ENCODE data around the gene ABL2.

ABL2 gene

DNA sequence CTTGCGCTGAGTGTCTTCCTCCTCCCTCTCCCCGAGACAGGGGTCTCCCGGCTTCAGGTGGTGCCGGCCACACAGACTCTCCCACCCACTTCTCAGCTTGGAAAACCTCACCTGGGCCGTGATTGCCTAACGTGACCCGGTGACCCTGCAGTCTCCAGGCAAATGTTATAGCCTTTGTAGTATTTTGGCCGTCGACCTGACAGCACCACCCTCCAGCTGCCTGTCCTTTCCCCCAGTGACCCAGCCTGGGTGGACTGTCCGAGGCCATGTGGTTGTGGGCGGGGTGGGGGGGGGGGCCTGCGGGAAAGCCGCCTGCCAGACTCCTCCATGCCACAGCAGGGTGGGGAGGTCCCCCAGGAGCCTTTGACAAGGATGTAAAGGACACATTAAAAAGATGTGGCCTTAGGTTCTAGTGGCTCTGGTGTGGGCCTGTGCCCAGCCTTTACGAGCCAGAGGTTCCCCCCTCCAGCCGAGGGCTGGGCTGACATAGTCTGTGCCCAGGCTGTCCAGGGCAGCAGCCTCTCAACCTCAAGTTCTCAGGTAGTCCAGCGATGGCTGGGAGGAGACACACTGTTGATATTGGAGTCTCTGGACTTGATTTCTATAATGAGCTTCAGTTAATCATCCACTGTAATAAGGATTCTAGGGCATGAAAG is 139.5 kb downstream of the ABL2 start:
- DNase-seq, result no peak

GRCh38 chr1:179087665-179088064 is 141.8 kb downstream of the ABL2 start:
- no peak for DNase-seq

GRCh38 chr1:179083533-179083932 is 145.9 kb downstream of the ABL2 start:
- DNase-seq, result no peak

- DNase-seq, result no peak
Measured at GRCh38 chr1:179082999-179083335, 146.5 kb downstream of the ABL2 start.

- no peak for DNase-seq
Measured at GRCh38 chr1:179082333-179082998, 147.0 kb downstream of the ABL2 start.

- peak; percentile 9 for DNase-seq
Measured at GRCh38 chr1:179081687-179082332, 147.7 kb downstream of the ABL2 start, which contains the start of gene TOR3A. Gene TOR3A, plus strand, starts transcription at chr1:179082070. Its CDS starts 59 bp downstream, at chr1:179082129.

DNA sequence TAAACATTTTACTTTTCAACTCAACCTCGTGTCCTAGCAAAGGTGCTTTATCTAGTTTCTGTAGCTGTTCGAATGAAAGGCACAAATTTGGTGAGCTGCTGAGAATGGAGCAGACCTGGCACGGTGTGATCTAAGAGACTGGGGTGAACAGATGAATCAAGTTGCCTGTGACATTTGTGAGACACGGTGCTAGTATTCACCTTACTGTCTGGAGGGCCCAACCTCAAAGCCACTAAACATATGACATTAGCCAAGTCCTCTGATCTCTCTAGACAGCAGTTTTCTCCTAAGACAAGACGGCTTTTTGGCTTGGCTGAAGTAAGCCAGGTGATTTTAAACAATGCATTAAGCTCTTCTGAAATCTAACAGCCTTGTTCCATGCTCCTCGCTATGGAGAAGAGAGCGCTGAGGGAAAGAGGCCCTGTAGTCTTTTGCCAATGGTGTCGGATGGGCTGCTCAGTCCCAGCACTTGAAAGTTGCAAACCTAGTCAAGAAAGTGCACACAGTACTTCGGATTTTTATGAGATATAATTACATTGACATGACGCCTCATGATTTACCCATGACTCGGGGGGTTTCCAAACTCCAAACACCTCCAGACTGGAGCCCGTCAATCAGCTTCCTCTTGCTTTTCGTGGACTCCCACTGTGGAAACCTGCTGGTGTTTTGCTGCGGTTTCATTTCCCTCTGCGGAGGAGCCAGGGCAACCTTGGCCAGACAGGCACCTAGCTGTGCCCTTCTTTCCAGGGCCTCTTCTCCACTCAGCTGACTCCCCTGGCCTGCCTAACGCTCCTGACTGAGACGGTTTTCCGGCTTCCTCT is 148.4 kb downstream of the ABL2 start:
- no peak for DNase-seq

DNA sequence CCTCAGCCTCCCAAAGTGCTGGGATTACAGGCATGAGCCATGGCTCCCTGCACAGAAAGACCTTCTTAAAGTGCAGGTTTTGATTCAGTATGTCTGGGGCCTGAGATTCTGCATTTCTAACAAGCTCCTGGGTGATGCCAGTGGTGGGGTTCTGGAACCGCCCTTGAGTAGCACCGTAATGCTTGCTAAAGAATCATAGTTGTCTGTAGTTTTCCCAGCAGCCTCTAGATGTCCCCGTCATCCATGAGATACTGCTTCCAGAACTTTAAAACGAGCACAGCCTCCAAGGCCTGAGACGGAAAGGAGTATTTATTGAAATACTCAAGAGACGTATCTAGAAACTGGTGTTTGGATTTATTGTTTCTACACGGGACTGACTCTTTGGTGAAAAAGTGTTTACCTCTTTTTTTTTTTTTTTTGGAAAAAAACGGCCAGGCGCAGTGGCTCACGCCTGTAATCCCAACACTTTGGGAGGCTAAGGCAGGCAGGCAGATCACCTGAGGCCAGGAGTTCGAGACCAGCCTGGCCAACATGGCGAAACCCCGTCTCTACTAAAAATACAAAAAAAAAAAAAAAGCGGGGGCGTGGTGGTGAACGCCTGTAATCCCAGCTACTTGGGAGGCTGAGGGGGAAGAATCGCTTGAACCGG is 150.2 kb downstream of the ABL2 start:
- peak; percentile 20 for DNase-seq

DNA sequence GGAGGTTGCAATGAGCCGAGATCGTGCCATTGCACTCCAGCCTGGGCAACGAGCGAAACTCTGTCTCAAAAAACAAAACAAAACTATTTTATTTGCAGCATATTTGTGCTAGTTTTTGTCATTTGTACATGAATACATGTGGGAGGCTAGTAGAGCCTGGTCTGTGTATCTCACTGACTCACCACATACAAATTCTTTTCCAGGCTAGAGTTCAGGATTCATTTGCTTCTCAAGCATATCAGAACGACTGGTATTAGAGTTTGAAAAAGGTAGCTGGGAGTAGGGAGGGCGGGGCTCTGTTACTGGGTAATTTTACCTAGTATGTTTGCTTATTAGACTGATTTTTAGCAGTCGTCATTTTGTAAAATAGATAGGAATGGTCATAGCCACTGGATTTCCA is 152.1 kb downstream of the ABL2 start:
- no peak for DNase-seq

DNA sequence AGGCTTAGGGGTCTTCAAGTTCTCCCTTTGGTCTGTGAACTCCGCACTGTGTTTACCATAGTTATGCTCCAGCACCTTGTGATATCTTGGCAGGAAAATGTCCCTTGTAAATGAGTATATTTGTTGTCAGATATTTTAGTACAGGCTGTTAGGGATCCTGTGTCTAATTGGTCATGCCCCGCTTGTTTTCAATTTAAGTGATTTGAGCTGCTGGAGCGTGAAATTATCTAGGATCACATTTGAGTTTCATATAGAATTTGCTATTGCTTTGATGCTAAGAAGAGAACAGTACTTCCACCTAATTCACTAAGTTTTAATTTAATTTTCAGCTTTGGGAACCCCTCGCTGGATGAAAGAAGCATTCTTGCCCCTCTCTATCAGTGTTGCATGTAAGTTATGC is 163.0 kb downstream of the ABL2 start:
- no peak for DNase-seq

- no peak for DNase-seq
Measured at GRCh38 chr1:179061360-179062282, 167.9 kb downstream of the ABL2 start.

GRCh38 chr1:179058487-179059483 is 170.7 kb downstream of the ABL2 start:
- no peak for DNase-seq

DNA sequence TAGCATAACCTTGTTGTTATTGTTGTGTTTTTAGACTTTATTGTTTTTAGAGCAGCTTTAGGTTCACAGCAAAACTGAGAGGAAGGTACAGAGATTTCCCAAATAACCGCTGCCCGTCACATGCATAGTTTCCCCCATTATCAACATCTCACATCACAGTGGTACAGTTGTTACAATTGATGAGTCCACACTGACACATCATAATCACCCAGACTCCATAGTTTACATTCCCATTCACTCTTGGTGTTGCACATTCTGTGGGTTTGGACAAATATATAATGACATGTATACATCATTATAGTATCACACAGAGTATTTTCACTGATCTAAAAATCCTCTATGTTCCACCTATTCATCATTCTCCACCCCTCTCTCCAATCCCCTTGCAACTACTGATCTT is 173.5 kb downstream of the ABL2 start:
- no peak for DNase-seq

GRCh38 chr1:179053486-179053885 is 176.0 kb downstream of the ABL2 start:
- no peak for DNase-seq

GRCh38 chr1:179052776-179053175 is 176.7 kb downstream of the ABL2 start:
- no peak for DNase-seq

All from NCI-H2029 treated with DMSO at 0.1 percent for 48 hours (cell line).